Measurements from ENCODE around the gene ZNF273. TPM values are rescaled to one million over a fixed set of nuclear protein-coding genes. Genes with fewer than 3 reads are reported as not detected.

The ZNF273 gene
- total RNA-seq, 4 donors from 2014 or later, result 13.7 to 22.9 (median 18.3) TPM

DNA sequence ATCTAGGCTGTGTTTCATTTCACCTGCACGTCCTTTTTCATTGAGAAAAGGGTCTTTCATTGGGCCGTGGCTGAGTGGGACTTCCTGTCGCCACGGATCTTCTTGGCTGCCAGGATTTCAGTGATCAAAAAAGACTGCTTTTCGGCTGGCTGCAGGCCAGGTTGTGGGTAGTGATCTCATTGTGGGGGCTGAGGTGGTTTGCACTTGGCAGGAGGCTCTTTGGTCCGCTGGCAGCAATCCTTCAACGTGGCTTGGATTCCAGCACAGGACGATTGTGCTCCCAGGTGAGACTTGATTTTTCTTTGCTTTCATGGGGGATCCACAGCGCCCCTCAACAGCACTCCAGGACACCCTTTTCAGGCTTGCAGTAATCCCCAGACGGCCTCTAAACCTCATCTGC lies 29.0 kb upstream of the ZNF273 start:
- Histone ChIP-seq H3K4me1 (peaks cover 0 to 10% of the 10 kb centered on the region in 2 donors), H3K27ac (no peak overlapping the region), H3K27me3 (no peaks in the 10 kb centered on the region), H3K9me3 (no peaks in the 10 kb centered on the region), H3K36me3 (no peaks in the 10 kb centered on the region), H3K4me3 (replicated peaks in 1 of 3) (no peak overlapping the region)
- TF ChIP-seq, protein P1, sequence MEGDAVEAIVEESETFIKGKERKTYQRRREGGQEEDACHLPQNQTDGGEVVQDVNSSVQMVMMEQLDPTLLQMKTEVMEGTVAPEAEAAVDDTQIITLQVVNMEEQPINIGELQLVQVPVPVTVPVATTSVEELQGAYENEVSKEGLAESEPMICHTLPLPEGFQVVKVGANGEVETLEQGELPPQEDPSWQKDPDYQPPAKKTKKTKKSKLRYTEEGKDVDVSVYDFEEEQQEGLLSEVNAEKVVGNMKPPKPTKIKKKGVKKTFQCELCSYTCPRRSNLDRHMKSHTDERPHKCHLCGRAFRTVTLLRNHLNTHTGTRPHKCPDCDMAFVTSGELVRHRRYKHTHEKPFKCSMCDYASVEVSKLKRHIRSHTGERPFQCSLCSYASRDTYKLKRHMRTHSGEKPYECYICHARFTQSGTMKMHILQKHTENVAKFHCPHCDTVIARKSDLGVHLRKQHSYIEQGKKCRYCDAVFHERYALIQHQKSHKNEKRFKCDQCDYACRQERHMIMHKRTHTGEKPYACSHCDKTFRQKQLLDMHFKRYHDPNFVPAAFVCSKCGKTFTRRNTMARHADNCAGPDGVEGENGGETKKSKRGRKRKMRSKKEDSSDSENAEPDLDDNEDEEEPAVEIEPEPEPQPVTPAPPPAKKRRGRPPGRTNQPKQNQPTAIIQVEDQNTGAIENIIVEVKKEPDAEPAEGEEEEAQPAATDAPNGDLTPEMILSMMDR (IDR thresholded peaks at IDR 0.05), result no peak
- no peak for TF ChIP-seq POLR2A (IDR thresholded peaks at IDR 0.05)
- intact Hi-C loops (cut with DNase I), result no loop called here
- WGBS, 2 donors, result 41 to 56% methylated on average over 10 of the region's 10 CpGs
- peak; percentile 65 to 67 for DNase-seq

DNA sequence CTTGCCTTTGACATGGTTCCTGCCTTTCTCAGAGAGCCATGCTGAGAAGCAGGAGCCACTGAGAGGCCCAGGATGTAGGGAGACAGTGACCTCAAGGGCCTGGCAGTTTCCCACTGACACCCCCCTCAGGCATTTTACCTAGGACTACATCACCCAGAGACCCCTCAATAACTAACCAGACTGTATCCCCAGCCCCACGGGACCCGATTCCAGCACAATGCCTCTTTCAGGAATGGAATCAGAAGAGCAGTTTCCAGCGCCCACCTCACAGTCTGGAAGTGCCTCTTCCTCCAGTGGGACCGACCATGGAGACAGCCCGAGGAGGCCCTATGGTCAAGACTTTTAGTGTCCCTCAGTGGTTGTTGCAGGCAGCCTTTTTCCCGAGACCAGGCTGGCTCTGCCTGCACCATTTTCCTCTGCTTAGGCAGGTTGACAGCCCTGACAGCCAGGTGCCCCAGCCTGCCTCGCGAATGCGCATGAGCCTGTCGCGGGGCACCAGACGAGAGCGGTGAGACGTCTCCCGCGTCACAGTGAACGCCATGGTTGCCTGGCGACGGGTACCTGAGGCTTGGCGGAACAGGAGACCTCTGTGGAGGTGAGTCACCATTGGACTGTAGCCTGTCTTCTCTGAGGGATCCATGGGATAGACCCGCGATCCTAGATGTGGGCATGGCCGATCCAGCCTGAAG lies 28.4 kb upstream of the ZNF273 start:
- Histone ChIP-seq H3K27ac (no peak overlapping the region), H3K4me1 (peaks cover 0 to 10% of the 10 kb centered on the region in 2 donors), H3K27me3 (no peaks in the 10 kb centered on the region), H3K9me3 (no peaks in the 10 kb centered on the region), H3K4me3 (replicated peaks in 1 of 3) (no peak overlapping the region), H3K36me3 (no peaks in the 10 kb centered on the region)
- no peak for TF ChIP-seq POLR2A (IDR thresholded peaks at IDR 0.05)
- TF ChIP-seq, protein P1 (IDR thresholded peaks at IDR 0.05), result no peak
- 67 to 85% methylated on average over 20 to 23 of the region's 23 CpGs for WGBS, 2 donors
- DNase-seq, result no peak
- intact Hi-C loops (cut with DNase I), result no loop called here

DNA sequence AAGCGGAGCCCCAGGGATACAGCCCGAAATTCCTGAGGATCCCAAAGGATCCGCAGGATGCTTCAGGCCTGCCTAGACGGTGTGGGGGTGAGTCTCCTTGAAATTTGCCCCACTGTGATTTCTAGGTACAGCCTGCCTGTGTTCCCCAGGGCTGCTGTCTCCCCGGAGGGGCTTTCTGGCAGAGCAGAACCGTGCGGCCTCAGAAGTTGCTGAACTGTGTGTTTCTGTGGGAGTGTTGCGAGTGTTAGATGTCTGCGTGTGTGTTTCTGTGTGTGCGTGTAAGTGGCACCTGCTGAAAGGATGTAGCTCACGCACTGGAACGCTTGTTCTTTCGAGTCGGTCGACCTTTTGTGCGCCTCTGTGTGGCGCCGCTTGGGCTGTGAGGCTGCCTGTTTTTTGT lies 27.8 kb upstream of the ZNF273 start:
- H3K4me1 ChIP-seq, result peaks cover 0 to 10% of the 10 kb centered on the region in 2 donors
- no peak overlapping the region for H3K27ac ChIP-seq
- H3K4me3 ChIP-seq (replicated peaks in 1 of 3), result no peak overlapping the region
- H3K27me3 ChIP-seq, result no peaks in the 10 kb centered on the region
- 87 to 93% methylated on average over 17 to 18 of the region's 18 CpGs for WGBS, 2 donors
- TF ChIP-seq POLR2A (IDR thresholded peaks at IDR 0.05), result no peak
- TF ChIP-seq, protein P1 (IDR thresholded peaks at IDR 0.05), result no peak
- no peaks in the 10 kb centered on the region for H3K9me3 ChIP-seq
- H3K36me3 ChIP-seq, result no peaks in the 10 kb centered on the region
- intact Hi-C loops (cut with DNase I), result no loop called here
- DNase-seq, result no peak

DNA sequence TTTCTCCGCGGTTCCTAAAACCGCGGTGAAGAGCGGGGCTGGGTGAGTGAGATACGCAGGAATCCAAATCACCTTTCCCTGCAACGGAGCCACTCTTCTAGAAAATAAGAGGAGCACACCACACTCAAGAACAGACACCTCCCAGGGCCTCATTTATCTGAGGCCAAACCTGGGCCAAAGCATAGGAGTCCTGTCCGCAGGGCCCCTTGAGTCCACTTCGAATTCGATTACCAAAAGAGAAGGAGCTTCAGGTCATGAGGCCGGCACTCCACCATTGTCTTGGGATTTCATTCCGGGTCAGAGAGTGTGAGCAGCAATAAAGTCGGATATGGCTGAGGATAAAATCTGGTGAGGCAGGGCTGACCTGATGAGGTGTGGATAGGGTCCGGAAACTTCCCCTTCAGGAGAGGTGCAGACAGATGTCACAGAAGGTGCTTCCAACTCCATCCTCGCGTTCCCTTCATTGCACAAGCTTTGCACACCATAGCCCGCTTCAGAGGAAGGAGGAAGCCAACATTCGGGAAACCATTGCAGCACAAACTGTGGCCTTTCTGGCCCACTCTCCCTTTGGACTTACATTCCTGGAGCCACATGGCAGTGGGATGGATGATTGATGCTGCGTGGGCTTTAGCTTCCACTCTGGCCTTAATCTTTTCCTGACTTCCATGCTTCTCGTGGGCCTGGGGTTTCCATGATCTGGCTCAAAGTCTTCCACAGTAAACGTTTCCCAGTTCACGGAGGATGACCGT lies 27.2 kb upstream of the ZNF273 start:
- Histone ChIP-seq H3K27ac (no peak overlapping the region), H3K9me3 (no peaks in the 10 kb centered on the region), H3K36me3 (no peaks in the 10 kb centered on the region), H3K4me1 (peaks cover 0 to 10% of the 10 kb centered on the region in 2 donors), H3K4me3 (replicated peaks in 1 of 3) (no peak overlapping the region), H3K27me3 (no peaks in the 10 kb centered on the region)
- DNase-seq, result no peak
- WGBS, 2 donors, result 87 to 93% methylated on average over 23 of the region's 23 CpGs
- intact Hi-C loops (cut with DNase I), result no loop called here
- no peak for TF ChIP-seq POLR2A (IDR thresholded peaks at IDR 0.05)
- TF ChIP-seq, protein P1 (IDR thresholded peaks at IDR 0.05), result no peak

Measured in thyroid gland (tissue), 4 donors.